NCI-H2196 treated with DMSO at 0.1 percent for 48 hours (cell line): ENCODE measurements around the gene ZNF718.
A peak's percentile ranks its signal among the peaks of the same experiment; 100 is the strongest.
"Not testable (repeated sequence)": the region's sequence is repeated elsewhere in the genome, so short reads cannot be mapped to it uniquely, and the experiment has no call there.

Experiments used
- DNase-seq: peaks from one replicate; lab custom pipeline; 2025; ENCODE audit not compliant: unreplicated experiment; lab: John Stamatoyannopoulos, UW

ZNF718 gene

DNA sequence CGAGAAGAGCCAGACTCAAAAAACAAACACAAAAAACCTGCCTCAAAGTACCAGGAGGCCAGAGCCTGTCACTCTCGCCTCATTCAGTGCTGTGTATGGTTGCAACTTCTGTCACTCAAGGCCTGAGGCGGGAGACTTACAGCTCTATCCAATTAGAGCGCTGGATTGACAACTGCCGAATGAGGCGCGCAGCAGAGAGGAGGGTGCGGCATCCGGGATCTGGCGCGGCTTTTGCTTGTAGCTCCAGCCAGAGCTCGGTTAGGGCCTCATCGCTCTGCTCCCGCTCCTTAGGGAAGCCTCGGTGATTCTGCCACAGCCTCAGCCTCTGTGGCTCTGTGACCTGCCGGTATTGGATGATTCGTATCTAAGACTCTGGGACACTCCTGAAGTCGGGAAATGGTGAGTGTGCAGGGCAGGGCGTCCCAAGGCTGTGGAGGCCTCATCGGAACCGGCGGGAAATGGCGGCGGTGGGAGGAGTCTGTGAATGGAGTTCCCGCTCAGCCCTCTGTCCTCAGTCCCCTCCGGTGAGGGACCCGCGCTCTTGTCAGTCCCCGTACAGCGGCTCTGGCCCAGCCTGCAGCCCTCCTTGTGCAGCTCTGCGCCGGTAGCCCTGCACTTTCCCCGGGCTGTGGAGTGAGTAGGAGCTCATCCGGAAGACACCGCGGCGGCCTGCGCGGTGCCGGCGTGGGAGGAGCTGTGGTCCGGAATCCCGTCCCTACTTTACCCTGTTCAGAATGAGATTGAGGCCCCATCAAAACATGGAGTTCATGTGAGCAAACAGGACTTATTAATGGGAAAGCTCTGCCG lies at the start of gene ZNF718:
ZNF718 (plus strand) TSS at position 227 of the 807 bp plus-strand sequence; CDS start at position 397, 170 bp downstream.
- peak; percentile 89 for DNase-seq

- no peak for DNase-seq
Measured at GRCh38 chr4:85951-86350, 38.4 kb upstream of the ZNF718 start.

- DNase-seq, result not testable (repeated sequence)
Measured at GRCh38 chr4:86559-87324, 37.6 kb upstream of the ZNF718 start.

DNA sequence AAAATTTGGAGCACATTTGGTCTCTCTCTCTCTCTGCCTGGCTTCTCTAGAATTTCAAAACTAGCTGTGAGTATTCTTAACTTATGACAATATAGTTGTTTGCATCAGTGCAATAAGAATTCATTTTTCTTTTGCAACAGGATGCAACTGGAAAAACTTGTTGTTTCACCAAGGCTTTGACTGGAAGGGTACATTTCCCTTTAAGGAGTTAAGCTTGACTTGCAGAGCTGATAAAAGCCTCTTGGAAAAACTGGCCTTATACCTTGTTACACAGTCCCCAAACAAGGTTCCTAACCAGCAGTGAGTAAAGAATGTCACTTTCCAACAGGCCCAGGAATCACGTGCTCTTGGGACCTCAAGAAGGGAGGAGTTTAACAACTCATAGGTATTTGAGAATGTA lies 25.9 kb upstream of the ZNF718 start:
- no peak for DNase-seq

- DNase-seq, result no peak
Measured at GRCh38 chr4:99863-100262, 24.4 kb upstream of the ZNF718 start.

DNA sequence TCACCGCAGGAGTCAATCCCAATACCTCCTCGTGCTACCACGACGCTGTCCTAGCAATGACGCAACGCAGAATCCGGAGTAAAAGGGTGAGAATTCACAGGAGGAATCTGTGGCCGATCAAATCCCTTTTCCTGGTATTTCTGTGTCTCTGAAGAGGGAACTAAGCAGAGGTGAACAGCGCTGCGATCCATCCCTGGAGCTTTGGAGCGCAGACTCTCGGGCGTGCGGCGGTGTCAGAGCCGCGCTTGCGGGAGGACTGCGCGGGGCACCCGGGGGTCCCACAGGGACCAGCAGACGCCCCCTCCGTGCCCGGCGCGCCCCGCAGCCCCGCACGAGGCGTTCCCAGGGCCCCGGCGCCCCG lies 17.2 kb upstream of the ZNF718 start:
- DNase-seq, result no peak

- no peak for DNase-seq
Measured at GRCh38 chr4:107444-108429, 16.6 kb upstream of the ZNF718 start.

GRCh38 chr4:112771-113170 lies 11.5 kb upstream of the ZNF718 start:
- DNase-seq, result no peak

- no peak for DNase-seq
Measured at GRCh38 chr4:113732-114131, 10.6 kb upstream of the ZNF718 start.

GRCh38 chr4:114149-114548 lies 10.2 kb upstream of the ZNF718 start:
- DNase-seq, result no peak

DNA sequence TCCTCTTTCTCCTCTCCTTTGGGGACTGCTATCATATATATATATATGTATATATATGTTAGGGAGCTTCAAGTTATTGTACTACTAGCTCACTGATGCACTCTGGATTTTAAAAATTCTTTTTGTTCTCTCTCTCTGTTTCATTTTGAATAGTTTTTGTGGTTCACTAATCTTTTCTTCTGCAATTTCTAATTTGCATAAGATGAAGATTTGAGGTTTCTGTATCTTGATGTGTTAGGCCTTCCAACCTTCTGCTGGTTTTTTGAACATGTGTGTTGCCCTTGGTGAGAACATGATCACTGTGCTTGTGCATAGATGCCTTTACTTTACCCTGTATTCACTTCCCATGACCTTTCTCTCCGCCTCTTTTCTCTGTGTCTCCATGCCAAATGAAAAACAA lies 7.8 kb upstream of the ZNF718 start:
- DNase-seq, result no peak

DNA sequence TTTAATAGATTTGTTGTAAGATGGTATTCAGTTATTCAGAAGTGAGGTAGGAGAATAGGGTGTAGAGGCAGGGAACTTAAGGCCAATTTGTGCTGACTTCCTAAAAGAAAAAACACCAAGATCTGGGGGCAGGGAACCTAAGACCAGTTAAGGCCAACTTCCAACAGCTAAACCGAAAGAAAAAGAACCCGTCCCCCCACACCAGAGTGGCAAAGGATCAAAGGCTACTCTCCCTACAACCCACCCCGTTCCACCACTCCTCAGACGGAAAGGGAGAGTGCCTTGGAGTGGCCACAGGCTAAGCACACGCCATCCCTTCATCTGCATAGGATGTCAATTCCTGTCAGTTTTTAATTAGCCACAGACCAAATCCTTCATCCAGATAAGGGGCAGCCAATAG lies 3.7 kb upstream of the ZNF718 start:
- no peak for DNase-seq

DNA sequence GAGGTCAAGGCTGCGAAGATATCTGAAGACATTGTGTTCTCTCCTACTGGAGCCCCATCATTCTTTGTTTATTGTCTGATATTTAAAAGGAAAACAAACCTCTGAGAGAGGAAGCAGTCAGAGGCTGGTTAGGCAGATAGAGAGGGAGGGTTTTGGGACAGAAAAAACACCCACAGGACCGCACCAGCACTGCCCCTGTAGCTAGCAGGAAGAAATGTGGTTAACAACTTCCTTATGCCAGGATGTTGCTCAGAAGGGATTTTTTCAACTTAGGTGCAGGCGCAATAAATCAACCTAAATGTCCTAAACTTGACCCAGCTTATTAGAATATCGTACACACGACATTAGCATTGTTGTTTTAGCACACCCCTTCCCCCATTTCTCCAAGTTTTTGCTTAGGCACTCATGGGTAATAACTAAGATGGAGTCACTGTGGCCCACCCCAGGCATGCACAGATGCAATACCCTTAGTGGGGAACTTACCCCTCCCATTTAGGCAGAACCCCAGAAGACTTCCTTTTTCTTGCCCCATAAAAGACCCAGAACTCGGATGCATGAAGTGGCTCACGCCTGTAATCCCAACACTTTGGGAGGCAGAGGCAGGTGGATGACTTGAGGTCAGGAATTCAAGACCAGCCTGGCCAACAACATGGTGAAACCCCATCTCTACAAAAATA lies 2.8 kb upstream of the ZNF718 start:
- no peak for DNase-seq

GRCh38 chr4:123922-124274 lies 403 bp upstream of the ZNF718 start:
- not testable (repeated sequence) for DNase-seq

DNA sequence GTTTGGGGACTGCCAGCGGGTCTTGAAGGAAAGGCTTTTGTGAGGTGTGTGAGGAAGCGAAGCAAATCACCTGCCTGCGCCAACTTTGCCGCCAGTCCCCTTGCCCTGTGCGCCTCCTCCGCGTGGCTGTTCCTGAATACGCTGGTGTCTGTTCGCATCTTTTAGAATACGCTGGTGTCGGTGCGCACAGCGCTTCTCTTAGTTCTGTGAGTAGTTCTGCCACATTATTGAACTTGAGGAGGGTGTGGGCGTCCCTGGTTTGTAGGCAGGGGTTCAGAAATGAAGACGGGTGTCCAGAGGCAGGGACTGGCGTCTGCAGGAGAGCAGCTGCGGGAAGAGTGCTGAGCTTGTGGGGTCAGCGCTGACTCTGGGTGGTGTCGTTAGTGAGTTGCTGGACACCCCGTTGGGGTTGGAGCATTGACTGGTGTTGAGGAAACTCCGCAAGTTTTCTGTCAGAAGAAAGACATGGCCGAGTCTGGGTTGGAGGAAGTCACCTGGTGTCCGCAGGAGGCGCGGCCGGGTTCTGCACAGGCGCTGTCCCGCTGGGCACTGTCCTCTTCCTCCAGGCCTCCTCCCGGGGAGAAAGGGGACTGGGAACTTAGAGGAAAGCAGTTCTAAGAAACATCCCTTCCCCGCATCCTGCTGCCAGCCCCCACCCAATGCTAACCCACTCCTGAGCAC lies 930 bp downstream of the ZNF718 start:
- peak; percentile 57 for DNase-seq

- DNase-seq, result no peak
Measured at GRCh38 chr4:125833-126232, 1.5 kb downstream of the ZNF718 start.

DNA sequence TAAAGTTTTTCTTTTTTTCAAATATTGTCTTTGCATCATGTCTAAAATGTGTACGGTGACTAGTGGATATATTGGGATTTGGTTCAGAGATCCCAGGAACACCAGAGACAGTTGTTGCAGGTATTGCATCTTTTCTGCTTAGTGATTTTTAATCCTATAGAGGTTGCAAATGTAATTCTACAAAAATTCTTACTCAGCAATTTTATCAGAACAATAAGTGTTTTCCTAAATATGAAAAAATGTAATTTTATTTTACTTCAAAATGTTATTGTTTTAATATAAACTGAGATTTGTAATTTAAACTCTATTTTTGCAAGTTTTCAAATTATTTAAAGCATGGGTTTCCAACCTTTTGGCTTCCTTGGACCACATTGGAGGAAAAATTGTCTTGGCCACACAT lies 8.2 kb downstream of the ZNF718 start:
- DNase-seq, result no peak

GRCh38 chr4:138935-139334 lies 14.6 kb downstream of the ZNF718 start:
- DNase-seq, result no peak

GRCh38 chr4:139691-140090 lies 15.4 kb downstream of the ZNF718 start:
- no peak for DNase-seq

- no peak for DNase-seq
Measured at GRCh38 chr4:146621-147020, 22.3 kb downstream of the ZNF718 start.
